Fibroblast of gingiva (primary cell): Measurements from ENCODE around the gene MYO1F.
"Not testable (repeated sequence)": the region's sequence is repeated elsewhere in the genome, so short reads cannot be mapped to it uniquely, and the experiment has no call there.

Experiments
- DNase-seq: peaks from one replicate; pipeline ENCODE4 v3.0.0-alpha.2; 2011; ENCODE audit warnings: low read depth

Gene MYO1F

DNA sequence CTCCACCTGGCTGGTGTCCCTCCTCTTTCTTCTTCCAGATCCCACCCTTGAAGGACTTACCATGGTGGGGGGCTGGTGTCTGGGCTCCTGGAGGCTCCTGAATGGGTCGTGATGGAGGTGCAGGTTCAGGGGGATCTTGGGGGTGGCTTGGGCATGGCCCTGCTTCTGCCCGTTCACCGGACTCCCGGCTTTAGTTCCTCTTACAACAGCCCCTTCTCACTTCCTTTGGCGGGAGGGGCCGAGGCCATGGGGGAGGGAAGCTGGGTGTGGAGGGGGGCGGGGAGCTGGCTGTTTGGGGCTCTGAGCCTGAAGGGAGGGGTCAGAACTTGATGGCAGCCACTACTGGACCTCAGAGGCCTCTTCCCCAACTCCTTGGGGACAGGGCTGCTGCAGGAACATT is at the start of gene MYO1F:
TSS of gene MYO1F (minus strand) at position 196 of the 400 bp plus-strand sequence. CDS start at position 63, 133 bp downstream.
- no peak for DNase-seq

DNA sequence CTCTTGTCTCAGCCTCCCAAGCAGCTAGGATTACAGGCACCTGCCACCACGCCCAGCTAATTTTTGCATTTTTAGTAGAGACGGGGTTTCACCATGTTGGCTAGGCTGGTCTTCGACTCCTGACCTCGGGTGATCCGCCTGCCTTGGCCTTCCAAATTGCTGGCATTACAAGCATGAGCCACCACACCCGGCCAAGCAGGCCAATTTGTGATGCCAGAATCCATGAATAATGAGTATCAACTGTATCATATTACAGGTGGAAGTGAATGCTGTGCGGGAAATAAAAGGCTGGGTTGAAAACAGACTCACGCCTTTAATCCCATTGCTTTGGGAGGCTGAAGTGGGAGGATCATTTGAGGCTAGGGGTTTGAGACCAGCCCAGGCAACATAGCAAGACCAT is 49.6 kb upstream of the MYO1F start:
- DNase-seq: no peak

DNA sequence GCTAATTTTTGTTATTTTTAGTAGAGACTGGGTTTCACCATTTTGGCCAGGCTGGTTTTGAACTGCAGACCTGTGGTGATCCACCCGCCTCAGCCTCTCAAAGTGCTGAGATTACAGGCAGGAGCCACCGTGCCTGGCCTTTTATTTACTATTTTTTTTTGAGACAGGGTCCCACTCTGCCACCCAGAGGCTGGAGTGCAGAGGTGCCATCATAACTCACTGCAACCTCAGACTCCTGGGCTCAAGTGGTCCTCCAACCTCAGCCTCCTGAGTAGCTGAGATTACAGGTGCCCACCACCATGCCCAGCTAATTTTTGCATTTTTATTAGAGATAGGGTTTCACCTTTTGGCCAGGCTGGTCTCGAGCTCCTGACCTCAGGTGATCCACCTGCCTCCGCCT is 45.6 kb upstream of the MYO1F start:
- not testable (repeated sequence) for DNase-seq

DNA sequence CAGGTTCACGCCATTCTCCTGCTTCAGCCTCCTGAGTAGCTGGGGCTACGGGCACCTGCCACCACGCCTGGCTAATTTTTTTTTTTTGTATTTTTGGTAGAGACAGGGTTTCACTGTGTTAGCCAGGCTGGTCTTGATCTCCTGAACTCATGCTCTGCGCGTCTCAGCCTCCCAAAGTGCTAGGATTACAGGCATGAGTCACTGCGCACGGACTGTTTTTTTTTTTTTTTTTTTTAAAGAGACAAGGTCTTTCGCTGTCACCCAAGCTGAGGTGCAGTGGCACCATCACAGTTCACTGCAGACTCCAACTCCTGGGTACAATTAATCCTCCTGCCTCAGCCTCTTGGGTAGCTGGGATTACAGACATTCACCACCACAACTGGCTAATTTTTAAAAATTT is 41.5 kb upstream of the MYO1F start:
- DNase-seq: no peak

DNA sequence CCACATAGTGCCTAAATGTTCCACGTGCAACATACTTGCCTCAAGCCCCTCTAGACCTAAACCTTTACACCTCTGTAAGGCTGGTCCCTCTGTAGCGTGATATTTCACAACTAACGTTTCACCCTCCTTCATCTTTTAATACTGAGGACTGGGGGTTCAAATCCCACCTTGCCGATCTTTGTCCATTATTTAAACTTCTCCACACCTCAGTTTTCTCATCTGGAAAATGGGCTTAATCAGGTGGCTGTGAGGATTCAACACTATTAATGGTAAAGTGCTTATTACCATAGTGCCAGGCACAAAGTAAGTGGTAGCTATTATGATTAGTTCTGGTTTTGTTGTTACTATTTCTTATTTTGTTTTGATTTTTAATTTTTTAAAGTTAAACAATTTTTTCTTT is 40.7 kb upstream of the MYO1F start:
- DNase-seq: no peak

DNA sequence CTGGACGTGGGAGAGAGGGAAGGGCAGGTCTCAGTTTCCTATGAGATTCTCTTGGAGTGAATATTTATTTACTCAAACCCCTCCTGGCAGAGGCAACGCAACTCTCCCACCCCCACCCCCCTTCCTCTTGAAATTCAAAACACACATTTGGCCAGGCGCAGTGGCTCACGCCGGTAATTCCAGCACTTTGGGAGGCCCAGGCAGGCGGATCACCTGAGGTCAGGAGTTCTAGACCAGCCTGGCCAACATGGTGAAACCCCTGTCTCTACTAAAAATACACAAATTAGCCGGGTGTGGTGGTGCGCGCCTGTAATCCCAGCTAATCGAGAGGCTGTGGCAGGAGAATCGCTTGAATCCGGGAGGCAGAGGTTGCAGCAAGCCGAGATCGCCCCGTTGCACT is 40.1 kb upstream of the MYO1F start:
- not testable (repeated sequence) for DNase-seq

DNA sequence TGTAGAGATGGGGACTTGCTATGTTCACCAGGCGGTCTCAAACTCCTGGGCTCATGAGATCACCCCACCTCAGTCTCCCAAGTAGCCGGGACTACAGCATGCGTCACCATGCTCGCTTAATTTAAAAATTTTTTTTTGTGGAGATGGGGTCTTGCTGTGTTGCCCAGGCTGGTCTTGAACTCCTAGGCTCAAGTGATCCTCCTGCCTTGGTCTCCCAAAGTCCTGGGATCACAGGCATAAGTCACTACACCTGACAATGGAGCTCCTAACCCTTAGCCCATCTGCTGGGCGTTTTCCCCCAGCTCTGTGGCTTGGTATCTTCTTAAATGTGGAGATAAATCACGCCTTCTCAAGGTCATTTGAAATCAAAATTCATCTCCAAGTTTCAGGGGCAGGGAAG is 39.6 kb upstream of the MYO1F start:
- DNase-seq: no peak

DNA sequence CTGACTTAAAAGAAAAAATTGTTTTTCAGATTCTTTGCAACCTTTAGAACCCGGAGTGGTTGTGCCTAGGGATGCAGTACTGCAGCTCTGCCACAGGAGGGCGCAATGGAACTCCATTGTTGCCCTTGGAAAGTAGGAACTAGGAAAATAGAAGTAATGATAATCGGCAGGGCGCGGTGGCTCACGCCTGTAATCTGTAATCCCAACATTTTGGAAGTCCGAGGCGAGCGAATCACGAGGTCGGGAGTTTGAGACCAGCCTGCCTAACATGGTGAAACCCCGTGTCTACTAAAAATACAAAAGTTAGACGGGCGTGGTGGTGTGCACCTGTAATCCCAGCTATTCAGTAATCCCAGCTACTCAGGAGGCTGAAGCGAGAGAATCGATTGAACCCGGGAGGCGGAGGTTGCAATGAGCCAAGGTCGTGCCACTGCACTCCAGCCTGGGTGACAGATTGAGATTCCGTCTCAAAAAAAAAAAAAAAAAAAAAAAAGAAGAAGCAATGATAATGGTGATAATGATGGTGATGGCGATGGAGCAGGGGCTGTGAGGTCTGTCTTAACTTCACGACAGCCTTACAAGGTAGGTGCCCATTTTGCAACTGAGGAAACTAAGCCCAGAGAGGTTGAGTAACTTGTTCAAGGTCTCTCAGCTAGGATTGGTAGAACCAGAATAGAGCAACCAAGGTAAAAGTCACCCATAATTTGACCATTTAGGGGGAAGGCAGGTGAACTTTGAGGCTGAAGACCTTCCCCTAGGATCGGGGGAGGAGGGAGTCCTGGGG is 38.8 kb upstream of the MYO1F start:
- DNase-seq: no peak

DNA sequence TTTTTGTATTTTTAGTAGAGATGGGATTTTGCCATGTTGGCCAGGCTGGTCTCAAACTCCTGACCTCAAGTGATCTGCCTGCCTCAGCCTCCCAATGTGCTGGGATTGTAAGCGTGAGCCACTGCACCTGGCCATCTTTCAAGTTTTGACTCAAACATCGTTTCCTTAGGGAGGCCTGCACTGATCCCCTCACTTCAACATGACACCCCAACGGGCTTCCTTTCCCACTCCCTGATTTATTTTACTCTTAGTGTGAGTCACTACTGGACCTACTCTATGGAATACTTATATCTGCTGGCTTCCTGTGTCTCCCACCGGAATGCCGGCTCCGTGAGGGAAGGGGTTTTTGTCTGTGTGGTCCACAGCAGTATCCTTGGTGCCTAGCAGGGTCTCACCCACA is 37.8 kb upstream of the MYO1F start:
- DNase-seq: no peak

DNA sequence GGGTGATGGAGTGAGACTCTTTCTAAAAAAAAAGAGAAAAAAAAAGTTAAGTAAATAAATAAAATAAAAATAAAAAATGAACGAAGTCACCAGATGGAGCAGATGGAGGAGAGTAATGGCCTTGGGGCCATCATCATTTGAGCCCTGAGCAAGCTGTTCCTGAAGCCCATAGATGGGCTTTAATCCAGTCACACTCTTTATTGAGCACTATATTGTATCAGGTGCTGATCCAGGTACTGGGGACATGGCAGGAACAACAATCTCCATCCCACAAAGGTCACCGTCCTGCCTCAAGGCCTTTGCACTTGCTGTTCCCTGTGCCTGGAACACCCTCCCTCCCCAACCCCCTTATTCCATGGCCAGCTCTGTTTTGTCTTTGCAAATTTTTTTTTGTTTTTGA is 37.2 kb upstream of the MYO1F start:
- DNase-seq: no peak

DNA sequence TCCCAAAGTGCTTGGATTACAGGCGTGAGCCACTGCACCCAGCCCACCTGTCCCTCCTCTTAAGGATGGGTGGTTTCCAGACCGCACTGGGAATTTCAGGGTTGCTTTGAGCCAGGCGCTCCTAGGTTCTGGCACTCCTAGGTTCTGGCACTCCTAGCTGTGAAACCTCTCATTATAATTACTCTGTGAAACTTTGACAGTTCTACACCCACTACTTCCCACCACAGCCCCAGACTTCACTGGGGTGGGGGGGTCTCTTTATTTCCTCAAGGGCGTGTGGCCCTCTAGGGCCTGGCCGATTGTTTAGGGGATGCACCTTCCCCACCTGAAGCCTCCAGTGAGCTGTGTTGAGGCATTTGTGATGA is 35.5 kb upstream of the MYO1F start:
- DNase-seq: no peak

DNA sequence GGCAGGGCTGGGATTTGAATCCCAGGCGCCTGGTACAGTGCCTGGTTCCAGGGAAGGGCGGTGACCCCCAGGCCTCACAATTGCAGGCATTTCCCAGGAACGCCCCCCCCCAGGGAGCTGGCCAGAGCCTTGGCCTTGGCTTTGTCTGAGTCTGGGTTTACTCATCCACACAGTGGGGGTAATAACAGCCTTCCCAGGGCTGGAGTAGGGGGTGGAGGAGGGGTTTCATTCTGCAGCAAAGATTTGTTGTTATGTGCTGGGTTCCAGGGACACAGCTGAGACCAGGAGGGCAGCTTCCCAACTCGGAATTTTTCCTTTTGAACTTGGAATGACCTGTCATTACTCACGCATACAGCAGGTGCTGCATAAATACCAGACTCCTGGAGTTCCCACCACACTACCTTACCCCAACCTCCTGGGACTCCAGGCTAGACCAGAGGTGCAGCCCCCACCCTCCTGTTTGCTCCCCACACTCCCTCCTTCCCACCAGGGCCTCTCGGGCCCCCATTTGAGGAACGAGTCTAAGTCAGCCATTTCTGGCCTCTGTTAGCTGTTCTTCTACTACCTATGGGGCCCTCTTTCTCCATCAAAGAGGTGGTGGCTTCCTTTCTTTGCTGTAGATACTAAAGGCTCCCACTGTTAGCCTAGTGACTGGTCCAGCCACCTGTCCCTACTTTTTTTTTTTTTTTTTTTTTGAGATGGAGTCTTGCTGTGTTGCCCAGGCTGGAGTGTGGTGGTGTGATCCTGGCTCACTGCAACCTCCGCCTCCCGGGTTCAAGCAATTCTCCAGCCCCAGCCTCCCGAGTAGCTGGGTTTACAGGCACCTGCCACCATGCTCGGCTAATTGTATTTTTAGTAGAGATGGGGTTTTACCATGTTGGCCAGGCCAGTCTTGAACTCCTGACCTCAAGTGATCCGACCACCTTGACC is 34.9 kb upstream of the MYO1F start:
- DNase-seq: no peak

DNA sequence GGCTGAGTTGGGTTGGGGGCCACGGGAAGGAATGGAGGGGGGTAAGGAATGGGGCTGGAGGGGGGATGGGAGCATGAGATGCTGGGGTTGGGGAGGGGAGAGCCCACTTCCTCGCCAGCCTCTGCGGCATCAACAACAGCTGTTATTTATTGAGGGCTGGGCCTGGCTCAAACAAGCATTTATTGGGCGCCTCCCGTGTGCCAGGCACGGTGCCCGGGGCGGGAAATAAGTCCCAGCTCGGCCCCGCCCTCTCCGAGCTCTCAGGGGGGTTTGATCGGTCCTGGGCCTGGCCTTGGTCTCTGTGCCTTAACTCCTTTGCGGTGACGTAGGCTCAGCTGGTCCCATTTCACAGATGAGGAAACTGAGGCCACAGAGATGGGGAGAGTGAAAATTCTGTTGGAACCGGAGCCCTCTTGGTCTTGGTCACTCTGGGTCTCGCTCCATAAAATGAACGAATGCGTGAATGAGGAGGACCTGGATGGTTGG is 34.2 kb upstream of the MYO1F start:
- no peak for DNase-seq

DNA sequence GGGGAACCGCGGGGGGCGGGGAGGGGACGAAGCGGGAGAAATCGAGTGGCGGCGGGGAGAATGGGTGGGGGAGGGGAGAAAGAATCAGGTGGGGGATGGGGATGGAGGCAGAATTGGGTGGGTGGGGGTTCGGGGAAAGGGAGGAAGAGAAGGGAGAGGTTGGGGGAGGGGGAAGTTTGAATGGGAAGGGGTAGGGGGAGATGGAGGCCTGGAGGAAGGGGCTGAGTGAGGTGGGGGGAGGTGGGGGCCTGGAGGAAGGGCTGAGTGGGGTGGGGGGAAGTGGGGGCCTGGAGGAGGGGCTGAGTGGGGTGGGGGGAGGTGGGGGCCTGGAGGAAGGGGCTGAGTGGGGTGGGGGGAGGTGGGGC is 33.7 kb upstream of the MYO1F start:
- DNase-seq: no peak

DNA sequence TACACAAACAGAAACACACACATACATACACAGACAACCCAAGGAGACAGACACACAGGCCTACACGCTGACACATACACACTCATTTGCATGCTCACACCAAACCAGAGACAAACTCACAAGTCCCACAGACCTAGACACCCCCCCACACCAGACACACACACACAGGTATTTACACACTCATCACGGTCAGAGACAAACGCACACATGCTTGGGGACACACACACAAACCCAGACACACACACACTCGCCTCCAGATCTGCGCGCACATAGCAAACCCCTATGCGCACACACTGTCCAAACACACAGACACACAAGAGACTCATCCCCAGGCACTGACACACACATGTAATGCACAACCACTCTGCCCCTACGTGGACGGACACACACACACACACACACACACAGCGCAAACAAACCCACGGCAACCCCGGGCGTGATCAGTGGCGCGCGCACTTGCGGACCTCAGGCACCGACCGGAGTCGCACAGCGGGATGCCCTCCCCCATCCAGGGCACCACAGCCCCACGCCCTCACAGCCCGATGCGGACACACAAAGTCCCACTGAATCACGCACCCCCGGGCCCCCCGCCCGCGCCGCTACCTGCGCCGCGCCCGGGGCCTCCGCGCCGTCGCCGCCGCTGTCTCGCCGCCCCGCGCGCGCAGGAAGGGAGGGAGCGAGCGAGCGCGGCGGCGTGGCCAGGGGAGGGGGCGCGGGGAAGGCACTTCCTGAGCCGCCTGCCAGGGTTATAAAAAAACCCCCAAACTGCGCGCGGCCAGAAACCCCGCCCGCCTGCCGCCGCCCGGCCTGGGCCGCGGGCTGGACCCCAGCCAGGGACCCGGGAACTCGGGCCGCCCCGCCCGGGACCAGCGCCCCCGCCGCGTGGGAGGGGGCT is 33.0 kb upstream of the MYO1F start, which contains the start of gene ADAMTS10:
TSS of gene ADAMTS10 (minus strand) at position 675 of the 895 bp plus-strand sequence. CDS start 5,005 bp downstream, outside the sequence.
- peak; percentile 11 for DNase-seq

DNA sequence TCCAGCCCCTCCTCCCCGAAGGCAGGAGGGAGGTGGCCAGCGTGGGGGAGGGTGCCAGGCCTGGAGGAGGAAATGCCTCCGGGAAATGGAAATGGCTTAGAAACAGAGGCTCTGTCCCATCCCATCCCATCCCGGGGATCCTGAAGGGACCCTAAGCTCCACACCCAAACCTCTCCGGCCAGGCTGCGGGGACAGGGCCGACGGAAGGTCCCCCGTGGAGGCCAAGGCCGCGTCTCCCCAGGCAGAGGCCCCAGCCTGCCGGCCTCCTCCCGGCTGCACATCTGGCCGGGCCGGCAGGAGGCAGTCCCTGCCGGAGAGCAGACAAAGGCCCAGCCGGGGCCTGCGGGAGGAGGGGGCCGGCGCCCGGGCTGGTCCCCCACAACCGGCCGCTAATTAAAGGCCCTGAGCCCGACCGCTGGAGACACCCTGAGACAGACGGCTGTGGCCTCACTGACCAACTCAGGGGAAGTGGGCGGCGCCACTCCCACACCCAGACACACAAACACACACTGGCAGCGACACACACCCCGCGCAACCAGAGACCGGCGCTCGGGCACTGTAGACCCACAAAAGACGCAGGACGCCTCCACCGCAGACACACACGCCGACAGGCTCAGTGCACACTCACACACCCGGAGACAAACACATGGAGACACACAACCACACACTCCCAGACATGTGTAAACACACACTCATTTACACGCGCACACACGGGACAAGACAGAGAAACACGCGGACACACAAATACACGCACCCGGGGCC is 32.2 kb upstream of the MYO1F start:
- DNase-seq: peak; percentile 28

DNA sequence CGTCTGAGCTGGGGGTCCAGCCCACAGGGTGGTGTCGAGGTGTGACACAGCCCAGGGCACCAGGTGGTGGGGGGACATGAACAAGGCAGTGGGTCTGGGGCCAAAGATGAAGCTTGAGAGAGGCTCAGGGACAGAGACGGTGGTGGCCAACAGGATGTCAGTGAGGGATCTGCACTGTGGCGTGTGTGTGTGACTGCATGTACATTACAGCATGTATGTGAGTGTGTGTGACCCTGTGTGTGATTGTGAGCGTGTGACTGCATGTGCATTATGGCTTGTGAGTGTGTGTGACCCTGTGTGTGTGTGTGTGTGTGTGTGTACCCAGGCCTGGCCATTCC is 31.7 kb upstream of the MYO1F start:
- peak; percentile 15 for DNase-seq

DNA sequence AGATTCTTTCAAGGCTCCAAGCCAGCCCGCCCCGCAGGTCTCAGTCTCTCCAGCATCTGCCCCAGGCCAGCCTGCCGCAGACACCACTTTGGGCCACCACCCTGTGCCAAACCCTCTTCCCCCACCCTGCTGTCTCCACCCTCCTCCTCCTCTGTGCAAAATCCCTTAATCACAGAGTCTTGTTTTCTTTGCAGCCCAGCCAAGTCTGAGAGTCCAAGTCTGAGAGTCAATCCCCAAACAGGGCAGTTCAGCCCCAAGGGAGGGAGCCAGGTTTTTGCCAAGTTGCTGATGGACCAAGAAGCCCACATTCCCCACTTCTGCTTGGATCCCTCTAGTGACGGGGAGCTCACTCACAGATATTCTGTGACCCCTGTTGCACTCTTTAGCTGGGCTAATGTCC is 30.1 kb upstream of the MYO1F start:
- DNase-seq: peak; percentile 37

DNA sequence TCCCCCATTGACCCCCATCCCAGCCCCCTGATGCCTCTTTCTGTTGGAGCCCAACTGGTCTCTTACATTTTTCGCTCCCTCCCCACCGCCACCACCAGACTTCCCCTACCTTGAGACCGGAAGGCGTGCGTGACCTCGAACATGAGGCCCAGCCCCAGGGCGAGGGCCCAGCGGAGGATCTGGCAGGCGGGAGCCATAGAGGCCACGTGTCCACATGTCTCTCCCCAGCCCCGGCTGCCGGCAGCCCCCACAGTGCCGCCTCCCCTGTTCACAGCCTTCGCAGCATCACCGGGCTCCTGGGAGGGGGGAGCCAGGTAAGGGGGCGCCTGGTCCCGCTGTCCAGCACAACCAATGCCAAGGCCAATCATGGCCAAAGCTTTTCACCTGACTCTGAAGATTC is 28.3 kb upstream of the MYO1F start:
- DNase-seq: no peak

DNA sequence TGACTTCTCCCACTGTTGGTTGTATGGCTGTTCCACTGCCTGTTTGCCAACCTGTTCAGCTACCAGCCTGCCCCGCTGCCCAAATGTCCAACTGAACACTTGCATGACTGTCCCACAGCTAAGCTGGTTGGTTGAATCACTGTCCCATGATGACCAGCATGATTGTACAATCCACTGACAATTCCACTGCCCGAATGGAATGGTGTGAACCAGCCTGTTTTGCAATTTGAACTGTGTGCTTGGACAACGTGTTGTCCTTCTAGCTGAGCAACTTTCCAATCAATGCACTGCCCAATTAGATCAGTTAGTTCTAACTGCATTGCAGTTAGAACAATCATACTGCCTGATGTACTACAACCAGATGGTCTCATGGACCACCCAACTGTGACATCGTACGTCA is 24.6 kb upstream of the MYO1F start:
- no peak for DNase-seq

DNA sequence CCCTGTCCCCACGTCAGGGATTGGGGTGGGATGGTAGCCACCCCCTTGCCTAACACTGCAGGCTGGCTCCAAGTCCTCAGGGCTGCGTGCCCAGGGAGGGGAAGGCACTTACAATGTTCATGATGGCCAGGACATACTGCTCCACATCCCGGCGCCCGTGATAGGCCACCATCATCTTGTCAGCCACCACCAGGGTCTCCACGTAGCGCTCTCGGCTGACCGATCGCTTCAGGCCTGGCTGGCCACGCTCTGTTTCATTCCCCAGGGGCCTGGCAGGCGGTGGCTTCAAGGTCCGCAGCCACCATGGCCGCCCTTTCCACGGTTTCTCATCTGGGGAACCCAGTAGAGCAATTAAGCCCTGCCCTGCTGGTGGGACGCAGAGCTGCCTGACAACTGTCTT is 23.6 kb upstream of the MYO1F start:
- DNase-seq: no peak
